Fibroblast of lung (primary cell): ENCODE measurements around the gene SLC25A33.

ENCODE experiments used
- EZH2 ChIP-seq: IDR thresholded peaks from 2 replicates; pipeline ENCODE4 v1.5.1; 2012; ENCODE audit warnings: low read length, control low read depth, mild to moderate bottlenecking; ENCODE audit errors: missing control alignments
- TF ChIP-seq, protein P1 (sequence below), 2 donors: IDR thresholded peaks in 1 of 2; conservative IDR thresholded peaks in 1 of 2; 1 replicate in 1 of 2; 2 replicates in 1 of 2; pipeline ENCODE4 v1.5.1; 2011 to 2012; ENCODE audit warnings: low read length in 2 of 2, control low read depth in 1 of 2, inconsistent platforms in 1 of 2, low read depth in 1 of 2, mild to moderate bottlenecking in 1 of 2

DNA sequence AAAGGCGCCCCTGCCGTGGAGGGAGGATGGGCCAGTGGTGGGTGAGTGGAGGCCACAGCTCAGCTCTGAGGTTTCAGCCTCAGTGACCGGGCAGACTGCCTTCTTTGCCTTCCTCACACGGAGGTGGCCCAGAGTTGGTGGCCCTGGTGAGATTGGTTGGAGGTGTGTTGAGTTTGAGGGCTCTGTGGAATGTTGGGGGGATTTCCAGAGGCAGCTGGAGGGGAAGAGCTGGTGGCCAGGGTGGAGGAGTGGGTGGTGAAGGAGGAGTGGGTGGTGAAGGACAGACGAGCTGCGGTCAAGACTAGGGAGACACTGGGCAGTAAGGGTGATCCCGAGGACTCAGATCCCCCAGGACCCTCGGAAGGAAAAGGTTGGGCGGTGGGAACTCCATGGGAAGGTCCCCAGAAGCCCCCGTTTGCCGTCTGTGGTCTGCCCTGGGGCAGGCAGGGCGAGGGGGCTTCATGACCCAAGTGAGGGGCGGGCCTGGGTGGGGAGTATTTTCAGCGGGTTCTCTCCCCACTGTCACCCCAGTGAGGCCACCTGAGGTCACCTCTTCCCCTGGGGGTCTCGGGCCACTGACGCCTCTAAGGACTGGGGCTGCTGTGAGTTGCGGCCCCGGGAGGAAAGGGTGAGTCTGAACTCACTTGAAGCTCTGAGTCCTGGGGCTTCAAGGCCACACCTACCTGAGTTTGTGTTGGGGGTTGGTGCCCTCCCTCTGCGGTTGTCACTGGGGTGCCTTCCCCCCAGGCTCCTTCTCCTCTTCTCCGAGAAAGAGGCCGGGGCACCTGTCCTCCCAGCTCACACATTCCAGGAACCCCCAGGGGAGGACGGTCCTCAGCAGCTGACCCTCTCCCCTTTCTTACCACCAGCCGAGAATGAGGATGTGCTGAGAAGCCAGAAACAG lies 89.5 kb downstream of the SLC25A33 start:
- TF ChIP-seq, protein P1, sequence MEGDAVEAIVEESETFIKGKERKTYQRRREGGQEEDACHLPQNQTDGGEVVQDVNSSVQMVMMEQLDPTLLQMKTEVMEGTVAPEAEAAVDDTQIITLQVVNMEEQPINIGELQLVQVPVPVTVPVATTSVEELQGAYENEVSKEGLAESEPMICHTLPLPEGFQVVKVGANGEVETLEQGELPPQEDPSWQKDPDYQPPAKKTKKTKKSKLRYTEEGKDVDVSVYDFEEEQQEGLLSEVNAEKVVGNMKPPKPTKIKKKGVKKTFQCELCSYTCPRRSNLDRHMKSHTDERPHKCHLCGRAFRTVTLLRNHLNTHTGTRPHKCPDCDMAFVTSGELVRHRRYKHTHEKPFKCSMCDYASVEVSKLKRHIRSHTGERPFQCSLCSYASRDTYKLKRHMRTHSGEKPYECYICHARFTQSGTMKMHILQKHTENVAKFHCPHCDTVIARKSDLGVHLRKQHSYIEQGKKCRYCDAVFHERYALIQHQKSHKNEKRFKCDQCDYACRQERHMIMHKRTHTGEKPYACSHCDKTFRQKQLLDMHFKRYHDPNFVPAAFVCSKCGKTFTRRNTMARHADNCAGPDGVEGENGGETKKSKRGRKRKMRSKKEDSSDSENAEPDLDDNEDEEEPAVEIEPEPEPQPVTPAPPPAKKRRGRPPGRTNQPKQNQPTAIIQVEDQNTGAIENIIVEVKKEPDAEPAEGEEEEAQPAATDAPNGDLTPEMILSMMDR (conservative IDR thresholded peaks at IDR 0.05 in 1 of 2, IDR thresholded peaks at IDR 0.05 in 1 of 2; ENCODE audit: low read depth in 1 of 2, low read length in 2 of 2): no peak
- no peak for TF ChIP-seq EZH2
